ENCODE measurements around the gene CD300H.

CD300H gene

GRCh38 chr17:74599448-74599939 lies 32.2 kb upstream of the CD300H start:
- no peak for DNase-seq (ENCODE audit: extremely low read depth, low read depth)
- H3K4me3 ChIP-seq (replicated peaks; ENCODE audit: low read depth, low read length): no peak overlapping the region
- TF ChIP-seq, protein P1, sequence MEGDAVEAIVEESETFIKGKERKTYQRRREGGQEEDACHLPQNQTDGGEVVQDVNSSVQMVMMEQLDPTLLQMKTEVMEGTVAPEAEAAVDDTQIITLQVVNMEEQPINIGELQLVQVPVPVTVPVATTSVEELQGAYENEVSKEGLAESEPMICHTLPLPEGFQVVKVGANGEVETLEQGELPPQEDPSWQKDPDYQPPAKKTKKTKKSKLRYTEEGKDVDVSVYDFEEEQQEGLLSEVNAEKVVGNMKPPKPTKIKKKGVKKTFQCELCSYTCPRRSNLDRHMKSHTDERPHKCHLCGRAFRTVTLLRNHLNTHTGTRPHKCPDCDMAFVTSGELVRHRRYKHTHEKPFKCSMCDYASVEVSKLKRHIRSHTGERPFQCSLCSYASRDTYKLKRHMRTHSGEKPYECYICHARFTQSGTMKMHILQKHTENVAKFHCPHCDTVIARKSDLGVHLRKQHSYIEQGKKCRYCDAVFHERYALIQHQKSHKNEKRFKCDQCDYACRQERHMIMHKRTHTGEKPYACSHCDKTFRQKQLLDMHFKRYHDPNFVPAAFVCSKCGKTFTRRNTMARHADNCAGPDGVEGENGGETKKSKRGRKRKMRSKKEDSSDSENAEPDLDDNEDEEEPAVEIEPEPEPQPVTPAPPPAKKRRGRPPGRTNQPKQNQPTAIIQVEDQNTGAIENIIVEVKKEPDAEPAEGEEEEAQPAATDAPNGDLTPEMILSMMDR (IDR thresholded peaks at IDR 0.05; ENCODE audit: low read depth, low read length, missing control alignments): no peak

- H3K4me3 ChIP-seq (replicated peaks; ENCODE audit: low read depth, low read length): no peak overlapping the region
- TF ChIP-seq, protein P1 (IDR thresholded peaks at IDR 0.05; ENCODE audit: low read depth, low read length, missing control alignments): no peak
- DNase-seq (ENCODE audit: extremely low read depth, low read depth): no peak
These were observed 31.7 kb upstream of the CD300H start for GRCh38 chr17:74599023-74599399.

- no peak for DNase-seq (ENCODE audit: extremely low read depth, low read depth)
- H3K4me3 ChIP-seq (replicated peaks; ENCODE audit: low read depth, low read length): no peak overlapping the region
- TF ChIP-seq, protein P1 (IDR thresholded peaks at IDR 0.05; ENCODE audit: low read depth, low read length, missing control alignments): no peak
These were observed 31.2 kb upstream of the CD300H start for GRCh38 chr17:74598346-74599022.

GRCh38 chr17:74597069-74597790 lies 29.9 kb upstream of the CD300H start:
- TF ChIP-seq, protein P1 (IDR thresholded peaks at IDR 0.05; ENCODE audit: low read depth, low read length, missing control alignments): no peak
- no peak overlapping the region for H3K4me3 ChIP-seq (replicated peaks; ENCODE audit: low read depth, low read length)
- no peak for DNase-seq (ENCODE audit: extremely low read depth, low read depth)

DNA sequence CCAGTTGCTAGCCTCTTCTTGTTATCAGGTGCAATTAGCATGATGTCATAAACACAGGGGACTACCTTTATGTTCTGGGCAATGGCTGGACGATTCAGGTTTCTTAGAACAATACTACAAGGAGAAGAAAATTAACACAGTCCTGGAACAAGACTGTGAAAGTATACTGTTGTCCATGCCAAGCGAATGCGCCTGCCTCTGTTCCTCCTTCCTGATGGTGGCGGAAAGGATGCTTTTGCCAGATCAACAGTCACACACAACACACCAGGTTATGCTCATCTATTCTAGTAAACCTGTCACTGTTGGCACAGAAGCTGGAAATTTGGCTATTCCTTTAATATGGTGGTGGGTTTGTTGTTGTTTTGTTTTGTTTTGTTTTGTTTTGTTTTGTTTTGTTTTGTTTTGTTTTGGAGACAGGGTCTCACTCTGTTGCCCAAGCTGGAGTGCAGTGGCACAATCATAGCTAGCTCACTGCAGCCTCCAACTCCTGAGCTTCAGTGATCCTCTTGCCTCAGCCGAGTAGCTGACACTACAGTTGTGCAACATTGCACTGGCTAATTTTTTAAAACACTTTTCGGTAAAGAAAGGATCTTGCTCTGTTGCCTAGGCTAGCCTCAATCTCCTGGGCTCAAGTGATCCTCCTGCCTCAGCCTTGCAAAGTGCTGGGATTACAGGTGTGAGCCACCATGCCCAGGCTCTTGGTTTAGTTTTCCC lies 27.9 kb upstream of the CD300H start:
- H3K4me3 ChIP-seq (replicated peaks; ENCODE audit: low read depth, low read length): no peak overlapping the region
- TF ChIP-seq, protein P1 (IDR thresholded peaks at IDR 0.05; ENCODE audit: low read depth, low read length, missing control alignments): no peak
- DNase-seq (ENCODE audit: extremely low read depth, low read depth): no peak

DNA sequence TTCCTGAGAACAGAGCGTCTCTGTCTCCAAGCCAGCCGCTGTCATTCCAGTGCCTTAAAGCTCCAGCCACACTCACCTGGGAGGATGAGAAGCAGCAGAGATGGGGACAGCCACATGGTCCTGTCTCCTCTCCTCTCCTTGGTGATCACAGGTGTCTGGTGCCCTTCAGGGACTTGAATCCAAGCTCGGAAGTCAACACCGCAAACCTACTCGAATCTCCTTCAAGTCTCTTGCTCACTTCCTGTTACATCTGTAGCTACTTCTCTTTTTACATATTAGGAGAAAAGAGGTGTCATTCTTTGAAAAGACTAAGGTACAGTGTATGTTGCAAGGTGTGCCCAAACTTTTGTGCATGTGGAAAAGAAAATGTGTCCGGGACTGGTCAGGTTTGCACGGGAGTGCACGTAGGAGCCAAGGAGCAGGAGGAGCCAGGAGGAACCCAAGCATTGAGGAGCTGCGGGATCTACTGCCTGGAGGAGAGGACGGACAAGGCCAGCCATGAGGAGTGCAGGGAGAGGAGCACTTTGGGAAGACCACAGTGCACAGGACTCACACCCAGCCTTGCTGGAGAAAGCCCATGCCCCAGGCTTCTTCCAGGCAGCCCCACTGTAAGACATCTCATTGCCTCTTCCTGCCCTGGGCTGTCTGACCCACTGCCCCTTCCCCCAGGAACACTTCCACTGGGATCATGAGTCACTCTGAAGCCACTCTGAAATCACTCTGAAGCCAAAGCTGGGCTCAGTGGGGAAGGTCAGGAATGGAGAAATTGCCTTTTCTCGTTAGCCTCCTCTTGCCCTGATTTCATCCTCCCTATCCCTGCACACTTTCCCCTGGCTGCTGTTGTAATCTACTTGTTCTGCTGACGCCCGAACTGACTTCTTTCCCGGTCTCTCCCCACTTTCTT lies 25.0 kb upstream of the CD300H start, which contains the start of gene CD300LD:
Gene CD300LD, minus strand, starts transcription at position 197 of the 904 bp plus-strand sequence. Its CDS starts 81 bp downstream, at position 116.
- no peak for DNase-seq (ENCODE audit: extremely low read depth, low read depth)
- TF ChIP-seq, protein P1 (IDR thresholded peaks at IDR 0.05; ENCODE audit: low read depth, low read length, missing control alignments): no peak
- no peak within 1 kb of the TSS for H3K4me3 ChIP-seq (replicated peaks; ENCODE audit: low read depth, low read length)

All from HFF-Myc (cell line).